Esophagus squamous epithelium (tissue), 5 donors: ENCODE data around the gene GRK2. TPM values are rescaled to one million over a fixed set of nuclear protein-coding genes. Genes with fewer than 3 reads are reported as not detected.

Experiments used
- DNase-seq: peaks from one replicate; lab custom pipeline; 2025; lab: John Stamatoyannopoulos, UW
- H3K27ac ChIP-seq, 4 donors: fragments of 200-600 bp; sonication (generic); one replicate each; pipeline ENCODE4 v1.5.1; 2016 to 2019; ENCODE audit warnings: mild to moderate bottlenecking in 1 of 4
- H3K27me3 ChIP-seq, 4 donors: fragments of 200-600 bp; sonication (generic); 1 replicate in 3 of 4; 2 replicates in 1 of 4; pipeline versions ENCODE4 v1.5.1 to v1.6.0; 2017 to 2021; ENCODE audit warnings: antibody characterized with exemption in 1 of 4
- H3K36me3 ChIP-seq, 3 donors: fragments of 200-600 bp; sonication (generic); one replicate each; pipeline ENCODE4 v1.5.1; 2016 to 2019
- H3K4me1 ChIP-seq, 3 donors: fragments of 200-600 bp; sonication (generic); one replicate each; pipeline ENCODE4 v1.5.1; 2017 to 2019
- H3K4me3 ChIP-seq, 4 donors: fragments of 200-600 bp; sonication (generic); 1 replicate in 3 of 4; 2 replicates in 1 of 4; pipeline ENCODE4 v1.5.1; 2016 to 2019; ENCODE audit warnings: mild to moderate bottlenecking in 2 of 4, moderate library complexity in 1 of 4
- H3K9me3 ChIP-seq, 3 donors: fragments of 200-600 bp; sonication (generic); one replicate each; pipeline ENCODE4 v1.5.1; 2016 to 2019
- CTCF ChIP-seq, 6 experiments: fragments of 450-650 bp in 4 of 6; fragments of 200-600 bp in 2 of 6; sonication (generic) in 2 of 6; IDR thresholded peaks; one replicate each; pipeline ENCODE4 v1.5.1; 2016 to 2019; ENCODE audit warnings: antibody characterized with exemption in 6 of 6, mild to moderate bottlenecking in 4 of 6, moderate library complexity in 4 of 6
- POLR2A ChIP-seq, 4 donors: fragments of 450-650 bp; IDR thresholded peaks; one replicate each; pipeline ENCODE4 v1.6.1; 2017; ENCODE audit warnings: antibody characterized with exemption in 4 of 4, mild to moderate bottlenecking in 4 of 4, moderate library complexity in 3 of 4
- WGBS, 2 donors: methylation state at CpG; one replicate each; pipeline ENCODE4 v1.1.5; 2018; 5-methylcytosine and 5-hydroxymethylcytosine counted together
- intact Hi-C: fragments of 100-400 bp; cut with DNase I; formaldehyde crosslinking; loops from one replicate; pipeline ENCODE4 v1.15.0; 2022
- total RNA-seq, 4 donors: library from RNA; depleted of rRNA; stranded (reverse); fragments of >200 nt; gene quantifications; one replicate each; pipeline ENCODE4 v1.1.0, GENCODE V29; 2016
- donor health status: DM: yes; HTN: yes; CAD: no.

GRK2 gene
- total RNA-seq, 4 donors from 2014 or later: 54.1 to 93.2 (median 68.5) TPM

- H3K27ac ChIP-seq: peak overlapping the region; percentile 88 to 98 (median 95)
- DNase-seq: no peak
- 20 to 33% methylated on average over 1 of the region's 4 CpGs for WGBS, 2 donors
- intact Hi-C loops: no loop called here
- H3K27me3 ChIP-seq: no peaks in the 10 kb centered on the region
- H3K9me3 ChIP-seq: no peaks in the 10 kb centered on the region
- H3K4me3 ChIP-seq: peak overlapping the region; percentile 48 to 80 (median 73)
- H3K36me3 ChIP-seq: peaks cover 30 to 68% (median 42%) of the 10 kb centered on the region in 3 donors
- no peak for TF ChIP-seq CTCF (IDR thresholded peaks at IDR 0.05)
- TF ChIP-seq POLR2A (IDR thresholded peaks at IDR 0.05): no peak
- H3K4me1 ChIP-seq: peaks cover 47 to 82% (median 57%) of the 10 kb centered on the region in 3 donors
Observed at GRCh38 chr11:67288198-67288451, 21.9 kb downstream of the GRK2 start.

GRCh38 chr11:67288452-67289225 is 22.4 kb downstream of the GRK2 start:
- peak; percentile 50 for DNase-seq
- peaks cover 29 to 64% (median 37%) of the 10 kb centered on the region in 3 donors for H3K36me3 ChIP-seq
- peaks cover 47 to 82% (median 62%) of the 10 kb centered on the region in 3 donors for H3K4me1 ChIP-seq
- H3K27me3 ChIP-seq: no peaks in the 10 kb centered on the region
- peak in 2 of 4 donors; percentile 60 to 75 for TF ChIP-seq POLR2A (IDR thresholded peaks at IDR 0.05)
- TF ChIP-seq CTCF (IDR thresholded peaks at IDR 0.05): peak in 5 of 6 experiments; percentile 49 to 70 (median 62)
- 0% methylated on average over 4 to 10 of the region's 87 CpGs for WGBS, 2 donors
- peak overlapping the region; percentile 48 to 80 (median 73) for H3K4me3 ChIP-seq
- H3K9me3 ChIP-seq: no peaks in the 10 kb centered on the region
- intact Hi-C loops: no loop called here
- peak overlapping the region; percentile 88 to 98 (median 95) for H3K27ac ChIP-seq

- Histone ChIP-seq H3K27ac (peak within 1 kb of the TSS; percentile 88 to 98 (median 95)), H3K36me3 (peaks cover 23 to 64% (median 31%) of the 10 kb centered on the region in 3 donors), H3K27me3 (no peaks in the 10 kb centered on the region), H3K4me1 (peaks cover 47 to 82% (median 62%) of the 10 kb centered on the region in 3 donors), H3K9me3 (no peaks in the 10 kb centered on the region), H3K4me3 (peak within 1 kb of the TSS; percentile 48 to 80 (median 73))
- WGBS, 2 donors: no CpG with 5 or more reads among the region's 56 CpGs
- TF ChIP-seq CTCF (IDR thresholded peaks at IDR 0.05) (no peak), POLR2A (IDR thresholded peaks at IDR 0.05) (no peak)
- intact Hi-C loops: no loop called here
- DNase-seq: no peak
Observed at GRCh38 chr11:67289226-67289650, 23.0 kb downstream of the GRK2 start, which contains the start of gene ANKRD13D. ANKRD13D (plus strand) TSS chr11:67289303; CDS start chr11:67289461, 158 bp downstream.

- Histone ChIP-seq H3K27me3 (no peaks in the 10 kb centered on the region), H3K9me3 (no peaks in the 10 kb centered on the region), H3K36me3 (peaks cover 17 to 64% (median 25%) of the 10 kb centered on the region in 3 donors), H3K27ac (peak overlapping the region; percentile 88 to 98 (median 94)), H3K4me3 (peak overlapping the region; percentile 48 to 80 (median 73)), H3K4me1 (peaks cover 47 to 80% (median 62%) of the 10 kb centered on the region in 3 donors)
- TF ChIP-seq POLR2A (IDR thresholded peaks at IDR 0.05) (no peak), CTCF (IDR thresholded peaks at IDR 0.05) (no peak)
- no peak for DNase-seq
- WGBS, 2 donors: 18 to 33% methylated on average over 11 to 13 of the region's 36 CpGs
- intact Hi-C loops: no loop called here
Observed at GRCh38 chr11:67289651-67290479, 23.6 kb downstream of the GRK2 start.
